ENCODE data around the gene PROB1. TPM values are rescaled to one million over a fixed set of nuclear protein-coding genes. Genes with fewer than 3 reads are reported as not detected.

Gene PROB1
- total and polyA plus RNA-seq, 2 experiments from 2014 or later: 0.10 to 0.63 TPM

DNA sequence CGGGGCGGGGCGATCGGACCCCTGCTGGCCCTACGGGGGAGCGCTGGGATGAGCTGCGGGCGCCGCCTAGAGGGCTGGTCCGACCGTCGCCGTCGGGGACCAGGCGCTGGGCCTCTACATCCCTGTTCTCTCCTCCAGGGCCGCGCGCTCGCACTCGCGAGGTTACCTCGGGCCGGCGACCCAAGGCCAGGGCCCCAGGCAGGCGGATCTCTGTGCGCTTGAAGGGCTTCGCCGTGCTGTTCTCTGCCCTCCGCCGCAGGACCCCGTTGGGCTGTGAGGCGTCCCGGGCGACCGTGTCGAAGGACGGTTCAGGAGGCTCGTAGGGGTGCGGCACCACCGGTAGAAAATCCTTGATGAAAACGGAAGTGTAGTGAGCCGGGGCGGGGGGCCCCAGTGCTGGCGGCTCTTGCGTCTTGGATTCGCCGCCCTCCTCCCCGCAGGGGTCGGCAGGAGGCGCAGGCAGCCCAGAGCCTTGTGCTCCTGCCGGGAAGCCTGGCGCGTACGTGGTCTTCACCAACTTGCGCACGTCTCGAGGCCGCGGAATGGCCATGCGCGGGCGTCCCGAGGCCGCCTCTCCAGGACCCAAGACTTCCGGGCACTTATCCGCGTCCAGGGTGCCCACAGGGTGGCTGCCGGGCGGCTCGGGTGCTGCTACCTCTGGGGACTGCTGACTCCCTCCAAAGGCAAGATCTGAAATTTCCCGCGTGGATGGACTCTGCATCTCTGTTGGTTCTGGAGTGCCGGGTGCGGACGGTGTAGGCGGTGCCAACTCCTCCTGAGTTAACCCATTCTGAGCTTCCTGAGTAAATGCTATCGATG is 2.0 kb downstream of the PROB1 start:
- peak; percentile 80 for DNase-seq (ENCODE audit: low spot score)
- Histone ChIP-seq H3K27me3 (peaks cover 26% of the 10 kb centered on the region), H3K4me3 (peak overlapping the region; percentile 48), H2AFZ (peak overlapping the region; percentile 82), H3K4me1 (ENCODE audit: insufficient read depth) (peaks cover 8% of the 10 kb centered on the region), H3K36me3 (replicated peaks; ENCODE audit: insufficient read depth, low read depth) (no peaks in the 10 kb centered on the region), H3K9me2 (replicated peaks; ENCODE audit: insufficient read depth) (no peaks in the 10 kb centered on the region), H3K4me2 (peak overlapping the region; percentile 91), H3K79me2 (no peaks in the 10 kb centered on the region), H3K9me3 (ENCODE audit: low read depth) (no peaks in the 10 kb centered on the region), H4K20me1 (ENCODE audit: insufficient read depth, poor library complexity, severe bottlenecking) (no peaks in the 10 kb centered on the region), H3K27ac (no peak overlapping the region)
- TF ChIP-seq, protein P1, sequence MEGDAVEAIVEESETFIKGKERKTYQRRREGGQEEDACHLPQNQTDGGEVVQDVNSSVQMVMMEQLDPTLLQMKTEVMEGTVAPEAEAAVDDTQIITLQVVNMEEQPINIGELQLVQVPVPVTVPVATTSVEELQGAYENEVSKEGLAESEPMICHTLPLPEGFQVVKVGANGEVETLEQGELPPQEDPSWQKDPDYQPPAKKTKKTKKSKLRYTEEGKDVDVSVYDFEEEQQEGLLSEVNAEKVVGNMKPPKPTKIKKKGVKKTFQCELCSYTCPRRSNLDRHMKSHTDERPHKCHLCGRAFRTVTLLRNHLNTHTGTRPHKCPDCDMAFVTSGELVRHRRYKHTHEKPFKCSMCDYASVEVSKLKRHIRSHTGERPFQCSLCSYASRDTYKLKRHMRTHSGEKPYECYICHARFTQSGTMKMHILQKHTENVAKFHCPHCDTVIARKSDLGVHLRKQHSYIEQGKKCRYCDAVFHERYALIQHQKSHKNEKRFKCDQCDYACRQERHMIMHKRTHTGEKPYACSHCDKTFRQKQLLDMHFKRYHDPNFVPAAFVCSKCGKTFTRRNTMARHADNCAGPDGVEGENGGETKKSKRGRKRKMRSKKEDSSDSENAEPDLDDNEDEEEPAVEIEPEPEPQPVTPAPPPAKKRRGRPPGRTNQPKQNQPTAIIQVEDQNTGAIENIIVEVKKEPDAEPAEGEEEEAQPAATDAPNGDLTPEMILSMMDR (IDR thresholded peaks at IDR 0.05; ENCODE audit: poor library complexity): peak; percentile 55
- TF ChIP-seq EZH2 (IDR thresholded peaks at IDR 0.05; ENCODE audit: borderline replicate concordance): no peak
- TF ChIP-seq EZH2phosphoT487 (IDR thresholded peaks at IDR 0.05; ENCODE audit: low read depth, severe bottlenecking, unreplicated experiment): no peak
- WGBS (ENCODE audit: low lambda C conversion rate, missing lambda C conversion rate): 1% methylated on average over 65 of the region's 77 CpGs

DNA sequence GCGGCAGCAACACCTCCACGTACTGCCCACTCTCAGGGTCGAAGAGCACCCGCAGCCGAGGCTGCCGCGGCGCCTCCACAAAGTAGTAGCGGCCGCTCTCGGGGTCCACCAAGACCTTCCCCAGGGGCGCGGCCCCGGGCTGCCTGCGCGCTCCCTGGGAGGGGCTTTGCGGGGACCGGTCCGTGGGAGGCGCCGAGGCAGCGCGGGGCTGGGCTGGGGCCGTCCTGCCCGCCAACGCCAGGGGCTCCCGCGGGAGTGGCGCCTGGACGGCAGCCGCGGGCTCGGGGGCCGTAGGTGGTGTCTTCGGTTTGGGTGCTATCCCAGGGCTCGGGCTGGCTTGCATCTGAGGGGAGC is 2.6 kb downstream of the PROB1 start:
- DNase-seq (ENCODE audit: low spot score): no peak
- peaks cover 26% of the 10 kb centered on the region for H3K27me3 ChIP-seq
- no peaks in the 10 kb centered on the region for H3K9me3 ChIP-seq (ENCODE audit: low read depth)
- H3K27ac ChIP-seq: no peak overlapping the region
- H2AFZ ChIP-seq: no peak overlapping the region
- peaks cover 8% of the 10 kb centered on the region for H3K4me1 ChIP-seq (ENCODE audit: insufficient read depth)
- no peaks in the 10 kb centered on the region for H3K9me2 ChIP-seq (replicated peaks; ENCODE audit: insufficient read depth)
- peak overlapping the region; percentile 91 for H3K4me2 ChIP-seq
- 10% methylated on average over 33 of the region's 36 CpGs for WGBS (ENCODE audit: low lambda C conversion rate, missing lambda C conversion rate)
- no peaks in the 10 kb centered on the region for H4K20me1 ChIP-seq (ENCODE audit: insufficient read depth, poor library complexity, severe bottlenecking)
- H3K79me2 ChIP-seq: no peaks in the 10 kb centered on the region
- H3K4me3 ChIP-seq: no peak overlapping the region
- TF ChIP-seq EZH2 (IDR thresholded peaks at IDR 0.05; ENCODE audit: borderline replicate concordance): no peak
- TF ChIP-seq, protein P1 (IDR thresholded peaks at IDR 0.05; ENCODE audit: poor library complexity): no peak
- no peak for TF ChIP-seq EZH2phosphoT487 (IDR thresholded peaks at IDR 0.05; ENCODE audit: low read depth, severe bottlenecking, unreplicated experiment)
- no peaks in the 10 kb centered on the region for H3K36me3 ChIP-seq (replicated peaks; ENCODE audit: insufficient read depth, low read depth)

DNA sequence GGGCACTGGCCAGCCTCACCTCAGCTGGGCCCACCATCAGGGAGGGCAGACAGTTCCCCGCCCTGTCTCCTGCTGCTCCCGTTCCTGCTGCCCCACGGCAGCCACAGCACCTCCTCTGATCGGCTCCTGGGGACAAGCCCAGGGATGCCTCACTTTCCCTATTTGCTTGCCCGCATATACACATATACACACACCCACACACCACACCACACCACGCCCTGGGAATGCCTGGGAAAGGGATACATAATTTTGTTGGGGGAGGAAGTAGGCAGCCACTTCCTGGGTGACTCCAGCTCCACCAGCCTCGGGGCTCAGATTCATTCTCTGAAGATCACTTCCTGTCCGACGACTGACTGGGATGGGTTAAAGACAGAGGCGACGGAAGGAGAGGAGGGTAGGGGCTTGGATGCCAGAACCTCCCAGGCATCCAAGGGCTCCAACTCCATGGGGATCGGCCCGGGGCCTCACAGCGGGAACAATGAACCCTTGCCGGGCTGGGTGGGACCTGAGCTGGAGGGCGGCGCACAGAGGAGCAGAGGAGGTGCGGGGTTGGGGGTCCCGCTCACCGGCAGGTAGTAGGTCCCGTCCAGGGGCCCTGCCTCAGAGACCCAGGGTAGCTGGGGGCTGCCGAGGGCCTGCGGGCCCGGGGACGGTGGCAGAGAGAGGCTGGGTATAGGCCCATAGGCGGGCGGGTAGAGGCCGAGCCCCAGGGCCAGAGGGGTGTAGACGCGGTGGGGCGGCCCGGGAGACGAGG is 3.2 kb downstream of the PROB1 start:
- Histone ChIP-seq H3K4me2 (peak overlapping the region; percentile 91), H3K4me1 (ENCODE audit: insufficient read depth) (peaks cover 8% of the 10 kb centered on the region), H3K9me3 (ENCODE audit: low read depth) (no peaks in the 10 kb centered on the region), H3K9me2 (replicated peaks; ENCODE audit: insufficient read depth) (no peaks in the 10 kb centered on the region), H3K27me3 (peaks cover 26% of the 10 kb centered on the region), H3K36me3 (replicated peaks; ENCODE audit: insufficient read depth, low read depth) (no peaks in the 10 kb centered on the region), H3K27ac (no peak overlapping the region), H3K4me3 (no peak overlapping the region), H3K79me2 (no peaks in the 10 kb centered on the region), H4K20me1 (ENCODE audit: insufficient read depth, poor library complexity, severe bottlenecking) (no peaks in the 10 kb centered on the region), H2AFZ (no peak overlapping the region)
- DNase-seq (ENCODE audit: low spot score): no peak
- TF ChIP-seq EZH2 (IDR thresholded peaks at IDR 0.05; ENCODE audit: borderline replicate concordance): no peak
- 74% methylated on average over 21 of the region's 33 CpGs for WGBS (ENCODE audit: low lambda C conversion rate, missing lambda C conversion rate)

Measured in hepatocyte (in vitro differentiated cells).